Measurements from ENCODE around the gene HSPBP1.

GRCh38 chr19:55245236-55245904 is 34.5 kb downstream of the HSPBP1 start:
- TF ChIP-seq EP300 (IDR thresholded peaks at IDR 0.05): no peak
- TF ChIP-seq POLR2A (IDR thresholded peaks at IDR 0.05): no peak
